Stomach (tissue), 4 donors: ENCODE data around the gene EFHD1.

ENCODE experiments used
- CTCF ChIP-seq, 7 experiments: fragments of 450-650 bp in 4 of 7; fragments of 200-600 bp in 3 of 7; sonication (generic) in 3 of 7; IDR thresholded peaks; one replicate each; pipeline ENCODE4 v1.5.1; 2016 to 2019; ENCODE audit warnings: antibody characterized with exemption in 7 of 7, control low read depth in 2 of 7, mild to moderate bottlenecking in 1 of 7
- EP300 ChIP-seq: sonication (generic); formaldehyde crosslinking; IDR thresholded peaks from one replicate; pipeline ENCODE4 v1.6.1; 2017; ENCODE audit warnings: antibody characterized with exemption
- POLR2A ChIP-seq, 4 donors: fragments of 450-650 bp; IDR thresholded peaks; one replicate each; pipeline ENCODE4 v1.6.1; 2016; ENCODE audit warnings: antibody characterized with exemption in 4 of 4, control low read depth in 2 of 4, mild to moderate bottlenecking in 1 of 4, moderate library complexity in 1 of 4
- POLR2AphosphoS5 ChIP-seq, 3 donors: sonication (generic); formaldehyde crosslinking; IDR thresholded peaks; one replicate each; pipeline ENCODE4 v1.6.1; 2016; ENCODE audit warnings: antibody characterized with exemption in 3 of 3

- no peak for TF ChIP-seq CTCF (IDR thresholded peaks at IDR 0.05)
- no peak for TF ChIP-seq POLR2A (IDR thresholded peaks at IDR 0.05)
- no peak for TF ChIP-seq EP300
- no peak for TF ChIP-seq POLR2AphosphoS5 (IDR thresholded peaks at IDR 0.05)
Measured at GRCh38 chr2:232632904-232633412, 446 bp upstream of the EFHD1 start.
